GM12872 (cell line): ENCODE measurements around the gene GAN.

ENCODE experiments used
- TF ChIP-seq, protein P1 (sequence below): IDR thresholded peaks from 3 replicates; pipeline ENCODE4 v1.5.1; 2011; ENCODE audit warnings: low read depth, mild to moderate bottlenecking, low read length, moderate library complexity; ENCODE audit not compliant: insufficient read depth

GAN gene

DNA sequence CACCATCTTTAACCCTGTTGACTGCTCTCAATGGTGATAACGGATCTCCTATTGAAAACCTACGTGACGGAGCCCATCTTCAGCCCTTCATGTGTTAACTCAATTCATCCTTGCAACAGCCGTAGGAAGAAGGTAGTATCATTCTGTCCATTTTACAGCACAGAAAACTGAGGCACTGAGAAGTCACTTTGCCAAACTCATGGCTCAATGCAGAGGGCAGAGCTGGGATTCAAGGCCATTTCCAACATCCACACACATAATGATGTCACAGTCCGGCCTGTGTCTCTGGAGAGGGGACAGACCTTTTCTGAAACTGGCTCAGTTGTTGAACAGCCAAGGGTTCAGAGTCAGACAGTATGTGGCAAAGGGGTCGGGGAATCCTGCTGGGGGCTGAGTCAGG, 77.2 kb downstream of the GAN start:
- TF ChIP-seq, protein P1, sequence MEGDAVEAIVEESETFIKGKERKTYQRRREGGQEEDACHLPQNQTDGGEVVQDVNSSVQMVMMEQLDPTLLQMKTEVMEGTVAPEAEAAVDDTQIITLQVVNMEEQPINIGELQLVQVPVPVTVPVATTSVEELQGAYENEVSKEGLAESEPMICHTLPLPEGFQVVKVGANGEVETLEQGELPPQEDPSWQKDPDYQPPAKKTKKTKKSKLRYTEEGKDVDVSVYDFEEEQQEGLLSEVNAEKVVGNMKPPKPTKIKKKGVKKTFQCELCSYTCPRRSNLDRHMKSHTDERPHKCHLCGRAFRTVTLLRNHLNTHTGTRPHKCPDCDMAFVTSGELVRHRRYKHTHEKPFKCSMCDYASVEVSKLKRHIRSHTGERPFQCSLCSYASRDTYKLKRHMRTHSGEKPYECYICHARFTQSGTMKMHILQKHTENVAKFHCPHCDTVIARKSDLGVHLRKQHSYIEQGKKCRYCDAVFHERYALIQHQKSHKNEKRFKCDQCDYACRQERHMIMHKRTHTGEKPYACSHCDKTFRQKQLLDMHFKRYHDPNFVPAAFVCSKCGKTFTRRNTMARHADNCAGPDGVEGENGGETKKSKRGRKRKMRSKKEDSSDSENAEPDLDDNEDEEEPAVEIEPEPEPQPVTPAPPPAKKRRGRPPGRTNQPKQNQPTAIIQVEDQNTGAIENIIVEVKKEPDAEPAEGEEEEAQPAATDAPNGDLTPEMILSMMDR = no peak

DNA sequence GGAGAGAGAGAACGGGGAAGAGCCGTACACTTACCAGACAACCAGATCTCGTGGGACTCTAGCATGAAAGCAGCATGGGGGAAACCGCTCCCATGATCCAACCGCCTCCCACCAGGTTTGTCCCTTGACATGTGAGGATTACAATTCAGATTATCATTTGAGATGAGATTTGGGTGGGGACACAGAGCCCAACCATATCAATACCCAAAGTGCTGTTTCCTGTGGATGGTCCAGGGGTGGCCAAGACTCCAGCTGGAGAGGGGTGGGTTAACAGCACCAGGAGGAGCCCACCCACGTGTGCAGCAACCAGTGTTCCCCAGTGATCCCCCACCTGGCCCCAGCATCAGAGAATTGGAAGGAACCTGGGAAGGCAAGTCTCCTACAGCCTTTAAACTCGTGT, 79.7 kb downstream of the GAN start:
- TF ChIP-seq, protein P1 = no peak

DNA sequence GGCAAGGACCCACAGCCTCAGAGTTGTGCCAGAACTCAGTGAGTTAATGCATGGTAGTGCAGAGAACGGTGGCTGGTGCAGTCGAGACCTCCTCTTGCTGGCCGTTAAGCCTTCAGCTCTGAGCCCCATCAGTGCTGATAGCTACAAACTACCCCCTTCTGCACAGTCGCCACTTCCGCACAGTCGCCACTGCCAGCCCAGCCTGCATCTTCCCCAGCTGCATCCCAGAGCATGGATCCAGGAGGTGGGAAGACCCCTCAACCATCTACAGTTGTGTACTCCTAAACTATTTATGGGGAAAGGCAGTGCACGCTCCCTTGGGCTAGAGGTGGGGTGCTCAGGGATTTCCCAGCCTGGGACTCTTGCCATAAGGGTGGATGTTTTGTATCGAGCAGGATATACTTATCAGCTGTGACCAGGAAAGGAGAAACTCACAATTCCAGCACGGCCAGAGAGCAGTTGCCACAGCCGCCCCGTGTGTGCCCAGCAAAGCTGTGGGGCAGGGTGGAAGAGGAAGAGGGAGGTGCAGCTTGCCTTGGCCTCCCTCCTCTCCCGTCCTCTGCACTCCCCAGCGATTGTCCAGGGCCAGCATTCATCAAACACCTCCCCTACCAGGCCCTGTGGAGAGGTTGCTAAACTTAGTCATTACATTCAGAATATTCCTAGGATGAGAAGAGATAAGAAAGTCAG, 80.3 kb downstream of the GAN start:
- TF ChIP-seq, protein P1 = no peak

DNA sequence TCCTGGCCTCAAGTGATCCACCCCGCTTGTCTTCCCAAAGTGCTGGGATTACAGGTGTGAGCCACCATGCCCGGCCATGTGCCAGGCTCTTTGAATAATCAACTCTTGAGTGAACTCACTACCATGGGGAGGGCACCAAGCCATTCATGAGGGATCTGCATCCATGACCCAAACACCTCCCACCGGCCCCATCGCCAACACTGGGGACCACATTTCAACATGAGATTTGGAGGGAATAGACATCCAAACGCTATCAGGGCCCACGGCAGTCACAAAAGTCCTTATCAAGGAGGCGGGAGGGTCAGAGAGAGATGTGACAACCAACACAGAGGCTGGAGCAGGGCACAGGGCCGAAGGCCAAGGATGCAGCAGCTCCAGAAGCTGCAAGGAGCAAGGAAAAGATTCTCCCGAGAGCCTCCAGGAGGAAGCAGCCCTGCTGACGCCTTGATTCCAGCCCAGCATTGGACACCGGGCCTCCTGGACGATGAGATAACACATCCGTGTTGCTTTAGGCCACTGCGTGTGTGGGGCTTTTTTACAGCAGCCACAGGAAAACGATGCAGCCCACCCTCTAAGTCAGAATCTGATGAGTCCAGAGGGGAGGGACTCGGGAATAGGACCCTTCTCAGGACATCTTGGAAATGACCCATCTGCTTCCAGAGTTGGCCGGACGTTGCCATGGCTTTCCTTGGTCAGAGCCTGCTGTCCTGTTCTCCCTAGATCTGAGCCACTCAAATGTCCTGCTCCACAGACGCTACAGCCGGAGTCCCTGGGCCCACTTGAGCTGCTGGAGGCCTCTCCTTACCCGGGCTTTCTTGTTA, 82.5 kb downstream of the GAN start:
- TF ChIP-seq, protein P1 = no peak

DNA sequence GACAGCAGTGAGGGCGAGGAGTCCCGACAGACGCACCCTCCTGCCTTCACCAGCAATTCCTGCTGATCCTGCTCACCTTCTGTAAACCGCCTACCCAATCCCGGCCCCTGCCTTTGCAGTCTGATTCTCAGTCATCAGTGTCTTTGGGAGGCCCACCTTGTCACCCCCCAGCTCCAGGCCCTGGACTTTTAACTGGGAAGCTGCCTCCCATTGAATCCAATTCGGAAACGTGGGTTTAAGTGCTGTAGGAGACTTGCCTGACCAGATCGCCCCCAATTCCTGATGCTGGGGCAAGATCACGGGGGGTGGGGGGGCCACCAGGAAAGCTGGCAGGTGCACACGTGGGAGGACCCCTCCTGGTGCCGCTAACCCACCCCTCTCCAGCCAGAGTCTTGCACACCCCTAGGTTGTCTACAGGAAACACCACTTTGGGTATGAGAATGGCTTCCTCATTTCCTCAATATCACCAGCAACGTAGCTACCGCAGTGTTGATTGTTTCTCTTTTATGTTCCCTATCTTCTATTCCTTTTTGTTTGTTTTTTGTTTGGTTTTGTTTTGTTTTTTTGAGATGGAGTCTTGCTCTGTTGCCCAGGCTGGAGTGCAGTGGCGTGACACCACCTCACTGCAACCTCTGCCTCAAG, 83.2 kb downstream of the GAN start:
- TF ChIP-seq, protein P1 = no peak

DNA sequence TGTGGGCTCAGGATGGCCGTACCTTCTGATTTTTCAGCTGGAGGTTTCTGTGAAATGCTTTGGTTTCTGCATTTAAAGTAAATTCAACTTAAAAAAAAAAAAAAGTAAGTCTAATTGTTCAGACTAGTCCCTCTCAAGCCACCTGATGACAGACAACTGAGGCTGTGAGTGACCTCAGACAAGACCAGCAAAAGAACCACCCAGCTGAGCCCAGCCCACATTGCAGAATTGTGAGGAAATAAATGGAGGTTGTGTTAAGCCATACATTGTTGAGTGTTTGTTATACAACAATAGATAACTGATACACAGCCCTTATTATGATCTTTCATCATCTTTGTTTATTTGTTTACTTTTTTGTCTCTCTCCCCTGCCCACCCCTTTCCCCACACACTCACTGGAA, 85.1 kb downstream of the GAN start:
- TF ChIP-seq, protein P1 = no peak

DNA sequence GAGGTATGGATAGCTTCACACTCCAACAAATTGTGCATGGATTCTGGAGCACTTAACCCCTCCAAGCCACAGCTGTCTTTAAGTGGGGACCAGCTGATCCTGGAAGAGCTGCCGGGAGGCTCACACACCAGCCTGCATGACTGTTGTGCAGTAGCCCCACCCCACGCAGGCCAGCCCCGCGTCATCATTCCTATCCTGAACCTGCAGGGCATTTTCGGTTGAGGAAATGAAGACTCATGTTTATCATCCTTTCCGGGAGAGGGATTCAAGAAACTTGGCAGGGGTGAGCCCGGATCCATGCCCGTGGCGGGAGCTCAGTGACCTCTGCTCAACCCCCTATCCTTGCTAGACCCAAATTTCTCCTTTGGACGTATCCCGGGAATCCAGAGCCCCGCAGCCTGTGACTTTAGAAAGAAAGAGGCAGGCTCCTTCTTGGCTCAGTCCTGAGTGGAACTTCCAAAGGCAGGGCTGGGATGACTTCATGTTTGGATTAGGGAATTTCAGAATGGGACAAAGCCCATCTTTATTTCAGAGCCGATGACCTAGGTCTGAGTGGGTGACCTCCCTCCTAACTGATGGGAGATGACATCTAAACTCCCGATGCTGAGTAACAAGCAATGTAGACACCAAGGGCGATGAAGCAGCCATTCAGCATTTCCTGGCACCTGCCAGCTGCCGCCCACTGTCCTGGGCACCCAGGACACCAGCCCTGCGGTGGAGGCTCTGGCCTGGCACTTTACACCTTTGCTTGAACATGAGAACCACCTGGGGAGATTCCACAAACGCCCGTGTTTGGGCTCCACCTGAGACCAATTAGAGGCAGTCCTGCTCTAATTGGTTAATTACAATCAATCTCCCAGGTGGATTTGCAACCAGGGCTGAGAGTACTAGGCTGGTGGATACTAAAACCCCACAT, 86.5 kb downstream of the GAN start:
- TF ChIP-seq, protein P1 = no peak
